ENCODE results near the gene CFAP53. TPM values are rescaled to one million over a fixed set of nuclear protein-coding genes. Genes with fewer than 3 reads are reported as not detected.

The CFAP53 gene
- total and polyA plus RNA-seq, 8 donors = 0.25 to 1.5 (median 0.39) TPM

DNA sequence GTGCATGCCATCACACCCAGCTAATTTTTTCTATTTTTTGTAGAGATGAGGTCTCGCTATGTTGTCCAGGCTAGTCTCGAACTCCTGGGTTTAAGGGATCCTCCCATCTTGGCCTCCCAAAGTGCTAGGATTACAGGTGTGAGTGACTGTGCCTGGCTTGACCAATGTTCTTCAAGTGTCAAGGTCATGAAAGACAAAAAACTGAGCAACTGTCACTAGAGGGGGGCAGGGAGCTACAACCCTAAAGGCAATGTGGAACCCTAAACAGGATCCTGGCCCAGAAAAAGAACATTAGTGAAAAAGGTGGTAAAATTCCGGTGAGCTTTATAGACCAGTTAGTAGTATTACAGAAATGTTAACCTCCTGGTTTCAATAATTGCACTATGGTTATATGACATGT lies 78.6 kb downstream of the CFAP53 start:
- no peak overlapping the region for H3K27ac ChIP-seq
- no peaks in the 10 kb centered on the region for H3K36me3 ChIP-seq
- no peaks in the 10 kb centered on the region for H3K4me1 ChIP-seq
- ATAC-seq (no peak), DNase-seq (no peak), FAIRE-seq (no peak)
- no peaks in the 10 kb centered on the region for H3K27me3 ChIP-seq
- WGBS, 2 donors = 91 to 94% methylated on average over 3 of the region's 3 CpGs
- no peak overlapping the region for H3K4me3 ChIP-seq
- TF ChIP-seq, protein P1, sequence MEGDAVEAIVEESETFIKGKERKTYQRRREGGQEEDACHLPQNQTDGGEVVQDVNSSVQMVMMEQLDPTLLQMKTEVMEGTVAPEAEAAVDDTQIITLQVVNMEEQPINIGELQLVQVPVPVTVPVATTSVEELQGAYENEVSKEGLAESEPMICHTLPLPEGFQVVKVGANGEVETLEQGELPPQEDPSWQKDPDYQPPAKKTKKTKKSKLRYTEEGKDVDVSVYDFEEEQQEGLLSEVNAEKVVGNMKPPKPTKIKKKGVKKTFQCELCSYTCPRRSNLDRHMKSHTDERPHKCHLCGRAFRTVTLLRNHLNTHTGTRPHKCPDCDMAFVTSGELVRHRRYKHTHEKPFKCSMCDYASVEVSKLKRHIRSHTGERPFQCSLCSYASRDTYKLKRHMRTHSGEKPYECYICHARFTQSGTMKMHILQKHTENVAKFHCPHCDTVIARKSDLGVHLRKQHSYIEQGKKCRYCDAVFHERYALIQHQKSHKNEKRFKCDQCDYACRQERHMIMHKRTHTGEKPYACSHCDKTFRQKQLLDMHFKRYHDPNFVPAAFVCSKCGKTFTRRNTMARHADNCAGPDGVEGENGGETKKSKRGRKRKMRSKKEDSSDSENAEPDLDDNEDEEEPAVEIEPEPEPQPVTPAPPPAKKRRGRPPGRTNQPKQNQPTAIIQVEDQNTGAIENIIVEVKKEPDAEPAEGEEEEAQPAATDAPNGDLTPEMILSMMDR (IDR thresholded peaks at IDR 0.05) = no peak
- no peaks in the 10 kb centered on the region for H3K9me3 ChIP-seq
- intact Hi-C loops (cut with DNase I) = no loop called here

DNA sequence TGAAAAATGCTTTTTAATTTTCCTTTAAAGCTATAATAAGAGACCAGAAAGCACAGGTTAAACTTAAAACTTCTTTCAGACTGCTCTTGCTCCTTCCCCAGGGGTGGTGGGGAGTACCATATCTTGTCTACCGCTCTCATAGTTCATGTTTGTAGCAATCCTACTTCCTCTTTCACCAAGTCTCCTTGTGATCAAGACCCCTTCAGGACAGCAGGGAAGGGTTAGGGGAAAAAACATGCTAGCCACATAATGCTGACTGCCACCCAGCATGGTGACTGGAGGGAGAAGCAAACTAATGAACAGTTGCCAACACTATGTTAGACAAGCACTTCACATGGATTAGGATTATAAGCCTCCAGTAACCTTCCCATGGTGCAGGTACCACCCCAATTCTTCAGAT lies 79.9 kb downstream of the CFAP53 start:
- Histone ChIP-seq H3K27me3 (no peaks in the 10 kb centered on the region), H3K9me3 (no peaks in the 10 kb centered on the region), H3K4me1 (no peaks in the 10 kb centered on the region), H3K4me3 (no peak overlapping the region), H3K27ac (no peak overlapping the region), H3K36me3 (no peaks in the 10 kb centered on the region)
- FAIRE-seq (no peak), ATAC-seq (no peak), DNase-seq (no peak)
- WGBS, 2 donors = 87 to 94% methylated on average over 1 of the region's 1 CpG
- intact Hi-C loops (cut with DNase I) = no loop called here
- TF ChIP-seq, protein P1 (IDR thresholded peaks at IDR 0.05) = no peak

DNA sequence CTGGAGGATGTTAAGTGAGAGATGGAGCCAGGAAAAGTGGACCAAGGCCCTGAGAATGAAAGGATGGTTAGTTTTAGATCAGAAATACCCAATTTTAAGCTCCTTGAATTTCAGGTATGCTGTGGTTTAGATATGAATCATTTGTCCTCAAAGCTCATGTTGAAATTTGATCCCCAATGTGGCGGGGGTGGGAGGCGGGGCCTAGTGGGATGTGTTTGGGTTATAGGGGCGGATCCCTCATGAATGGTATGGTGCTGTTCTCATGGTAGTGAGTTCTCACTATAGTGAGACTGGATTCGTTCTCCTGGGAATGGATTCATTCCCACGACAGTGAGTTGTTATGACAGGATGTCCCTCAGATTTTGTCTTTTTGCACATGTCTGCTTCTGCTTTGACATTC lies 82.7 kb downstream of the CFAP53 start:
- TF ChIP-seq, protein P1 (IDR thresholded peaks at IDR 0.05) = no peak
- Histone ChIP-seq H3K4me3 (no peak overlapping the region), H3K9me3 (no peaks in the 10 kb centered on the region), H3K27ac (no peak overlapping the region), H3K4me1 (no peaks in the 10 kb centered on the region), H3K36me3 (no peaks in the 10 kb centered on the region), H3K27me3 (no peaks in the 10 kb centered on the region)
- DNase-seq = no peak
- WGBS, 2 donors = 92 to 93% methylated on average over 5 of the region's 5 CpGs
- intact Hi-C loops (cut with DNase I) = no loop called here
- no peak for ATAC-seq
- FAIRE-seq = no peak

DNA sequence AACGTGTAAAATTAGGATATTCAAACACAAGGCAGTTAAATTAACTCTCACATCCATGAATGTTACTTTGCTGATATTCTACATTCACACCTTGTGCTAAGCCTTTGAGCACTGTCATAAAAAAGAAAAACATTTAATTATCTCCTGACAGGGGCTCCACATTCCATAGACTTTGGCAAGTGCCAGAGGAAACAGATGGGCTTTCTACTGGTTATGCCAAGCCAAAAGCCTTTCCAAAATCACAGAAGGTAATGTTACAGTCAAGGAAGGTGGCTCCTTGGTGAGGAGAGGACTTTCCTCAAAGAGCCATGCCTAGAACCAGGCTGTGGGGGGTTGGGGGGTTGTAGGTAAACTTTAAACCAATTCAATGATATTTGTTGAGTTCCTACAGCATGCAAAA lies 83.8 kb downstream of the CFAP53 start:
- H3K27ac ChIP-seq = no peak overlapping the region
- WGBS, 2 donors = 9 to 15% methylated on average over 1 of the region's 1 CpG
- H3K4me1 ChIP-seq = no peaks in the 10 kb centered on the region
- H3K4me3 ChIP-seq = no peak overlapping the region
- H3K27me3 ChIP-seq = no peaks in the 10 kb centered on the region
- no peak for ATAC-seq
- FAIRE-seq = no peak
- no peaks in the 10 kb centered on the region for H3K9me3 ChIP-seq
- no peaks in the 10 kb centered on the region for H3K36me3 ChIP-seq
- intact Hi-C loops (cut with DNase I) = no loop called here
- no peak for DNase-seq
- TF ChIP-seq, protein P1 (IDR thresholded peaks at IDR 0.05) = no peak

DNA sequence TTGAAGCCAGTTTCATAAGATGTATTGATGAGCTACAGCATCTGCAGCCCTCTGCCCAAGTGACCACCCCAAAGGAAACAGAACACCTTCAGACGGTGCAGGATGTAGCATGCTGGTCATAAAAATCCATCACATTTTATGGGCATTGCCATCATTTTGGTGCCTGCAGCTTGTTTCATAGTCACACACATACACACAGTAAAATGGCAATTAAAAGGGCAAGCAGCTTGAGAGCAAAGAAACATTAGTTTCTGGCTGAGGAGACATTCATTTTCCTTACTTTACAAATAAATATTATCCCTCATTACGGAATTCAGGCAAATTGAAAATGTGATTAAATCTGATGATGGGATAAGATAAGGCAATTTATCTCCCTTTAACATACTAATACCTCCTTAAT lies 84.7 kb downstream of the CFAP53 start:
- Histone ChIP-seq H3K27ac (no peak overlapping the region), H3K9me3 (no peaks in the 10 kb centered on the region), H3K4me1 (no peaks in the 10 kb centered on the region), H3K36me3 (no peaks in the 10 kb centered on the region), H3K4me3 (no peak overlapping the region), H3K27me3 (no peaks in the 10 kb centered on the region)
- TF ChIP-seq, protein P1 (IDR thresholded peaks at IDR 0.05) = no peak
- DNase-seq (no peak), ATAC-seq (no peak), FAIRE-seq (no peak)
- WGBS, 2 donors = 66 to 80% methylated on average over 2 of the region's 2 CpGs
- intact Hi-C loops (cut with DNase I) = no loop called here
